Islet of Langerhans (tissue), 1 donor: ENCODE data around the gene RMI2.
"Not testable (repeated sequence)": the region's sequence is repeated elsewhere in the genome, so short reads cannot be mapped to it uniquely, and the experiment has no call there.

Source experiments
- FAIRE-seq: peaks from one replicate; lab custom pipeline; 2011; peaks lifted over from hg19 to GRCh38; lab: Jason Lieb, UNC

Gene RMI2

GRCh38 chr16:11355862-11356261, 10.6 kb downstream of the RMI2 start:
- FAIRE-seq: no peak

DNA sequence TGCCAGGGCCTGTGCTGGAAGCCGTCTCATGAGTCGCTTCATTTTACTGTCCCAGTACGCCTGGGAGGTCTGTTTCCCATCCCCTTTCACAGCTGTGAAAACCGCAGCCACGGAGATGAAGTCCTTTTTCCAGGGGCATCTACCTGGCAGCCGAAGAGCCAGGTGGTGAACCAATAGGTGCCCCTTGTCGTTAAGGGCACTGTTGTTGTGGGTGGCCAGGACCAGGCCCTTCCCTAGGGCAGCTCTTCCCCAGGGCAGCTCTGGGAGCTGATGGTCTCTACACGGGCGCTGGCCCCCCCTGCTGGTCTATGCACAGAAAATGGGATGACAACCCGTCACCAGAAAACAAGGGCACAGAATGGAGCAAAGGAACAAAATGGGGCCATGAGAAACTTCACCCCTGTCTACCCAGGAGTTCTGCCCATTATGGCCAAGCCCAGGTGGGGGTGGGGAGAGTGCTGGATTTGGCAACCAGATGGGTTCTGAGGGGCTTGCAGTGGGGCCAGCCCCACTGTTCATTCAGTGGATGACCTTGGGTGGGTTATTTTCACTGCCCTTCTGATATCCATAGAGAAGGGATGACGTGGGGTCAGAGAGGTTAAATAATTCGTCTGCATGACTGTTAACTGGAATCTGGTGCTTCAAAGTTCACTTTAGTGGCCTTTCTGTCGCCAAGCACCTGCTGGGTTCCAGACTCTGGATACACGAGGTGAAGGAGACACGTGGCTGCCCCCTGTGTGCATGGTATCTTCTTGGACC, 11.5 kb downstream of the RMI2 start:
- no peak for FAIRE-seq

GRCh38 chr16:11358531-11358930, 13.3 kb downstream of the RMI2 start:
- FAIRE-seq: no peak

DNA sequence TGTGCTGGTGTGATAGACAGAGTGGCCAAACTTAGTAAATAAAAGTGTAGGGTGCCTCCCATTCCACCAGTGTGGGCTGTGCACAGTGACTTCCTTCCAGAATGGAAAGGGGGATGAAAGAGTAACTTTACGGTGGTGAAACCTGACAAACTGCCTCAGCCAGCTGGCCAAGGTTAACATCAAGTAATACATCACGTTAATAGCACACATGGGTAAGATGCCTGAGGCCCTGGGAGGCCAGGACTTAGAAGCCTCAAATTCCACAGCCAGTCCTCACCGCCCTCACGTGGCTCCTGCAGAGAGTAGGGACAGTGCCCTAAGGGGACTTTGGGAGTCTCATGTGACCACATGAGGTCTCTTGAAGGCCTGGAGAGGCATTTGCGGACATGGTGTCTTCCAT, 14.1 kb downstream of the RMI2 start:
- FAIRE-seq: no peak

GRCh38 chr16:11360641-11361373, 15.5 kb downstream of the RMI2 start:
- no peak for FAIRE-seq

DNA sequence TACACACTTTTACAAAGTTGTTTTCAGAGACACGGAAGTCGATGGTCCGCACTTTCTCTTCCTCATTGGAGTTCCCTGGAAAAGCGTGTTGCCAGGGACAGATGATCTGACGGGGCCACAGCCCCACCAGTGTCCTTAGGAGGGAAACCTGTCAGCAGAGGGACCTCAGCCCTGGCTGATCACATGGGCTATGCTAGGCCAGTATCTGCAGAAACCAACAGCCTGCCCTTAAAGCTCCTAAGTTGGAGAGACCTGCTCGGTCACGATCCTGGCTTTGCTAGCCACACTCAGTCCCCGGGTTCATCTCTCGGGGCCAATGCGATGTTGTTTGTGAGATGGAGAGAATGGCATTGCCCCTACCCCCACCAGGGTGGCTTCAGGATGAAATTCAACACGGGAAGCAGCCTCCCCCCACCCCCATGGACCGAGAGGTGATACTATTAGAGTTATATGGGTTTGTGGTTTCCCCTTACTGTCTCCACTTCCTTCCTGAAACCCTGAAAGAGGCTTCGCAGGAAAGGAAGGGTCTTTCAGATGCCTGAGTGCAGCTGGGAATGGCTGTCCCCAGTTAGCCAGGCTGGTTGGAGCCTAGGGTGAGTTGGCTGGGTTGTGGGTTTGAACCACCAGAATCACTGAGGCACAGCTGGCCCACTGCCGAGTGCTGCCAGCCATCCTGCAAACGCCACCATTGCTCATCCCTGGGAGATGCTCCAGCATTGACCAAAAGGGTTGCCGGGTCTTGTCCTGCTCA, 16.6 kb downstream of the RMI2 start:
- no peak for FAIRE-seq

GRCh38 chr16:11363927-11364258, 18.6 kb downstream of the RMI2 start:
- no peak for FAIRE-seq

- FAIRE-seq: no peak
These were observed 22.2 kb downstream of the RMI2 start for GRCh38 chr16:11367483-11367906.

- FAIRE-seq: no peak
These were observed 25.0 kb downstream of the RMI2 start for GRCh38 chr16:11370084-11370931.

DNA sequence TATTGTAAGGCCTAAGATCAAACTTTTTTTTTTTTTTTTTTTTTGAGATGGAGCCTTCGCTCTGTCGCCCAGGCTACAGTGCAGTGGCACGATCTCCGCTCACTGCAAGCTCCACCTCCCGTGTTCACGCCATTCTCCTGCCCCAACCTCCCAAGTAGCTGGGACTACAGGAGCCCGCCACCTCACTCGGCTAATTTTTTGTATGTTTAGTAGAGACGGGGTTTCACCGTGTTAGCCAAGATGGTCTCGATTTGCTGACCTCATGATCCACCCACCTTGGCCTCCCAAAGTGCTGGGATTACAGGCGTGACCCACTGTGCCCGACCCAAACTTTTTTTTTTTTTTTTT, 25.6 kb downstream of the RMI2 start:
- not testable (repeated sequence) for FAIRE-seq

DNA sequence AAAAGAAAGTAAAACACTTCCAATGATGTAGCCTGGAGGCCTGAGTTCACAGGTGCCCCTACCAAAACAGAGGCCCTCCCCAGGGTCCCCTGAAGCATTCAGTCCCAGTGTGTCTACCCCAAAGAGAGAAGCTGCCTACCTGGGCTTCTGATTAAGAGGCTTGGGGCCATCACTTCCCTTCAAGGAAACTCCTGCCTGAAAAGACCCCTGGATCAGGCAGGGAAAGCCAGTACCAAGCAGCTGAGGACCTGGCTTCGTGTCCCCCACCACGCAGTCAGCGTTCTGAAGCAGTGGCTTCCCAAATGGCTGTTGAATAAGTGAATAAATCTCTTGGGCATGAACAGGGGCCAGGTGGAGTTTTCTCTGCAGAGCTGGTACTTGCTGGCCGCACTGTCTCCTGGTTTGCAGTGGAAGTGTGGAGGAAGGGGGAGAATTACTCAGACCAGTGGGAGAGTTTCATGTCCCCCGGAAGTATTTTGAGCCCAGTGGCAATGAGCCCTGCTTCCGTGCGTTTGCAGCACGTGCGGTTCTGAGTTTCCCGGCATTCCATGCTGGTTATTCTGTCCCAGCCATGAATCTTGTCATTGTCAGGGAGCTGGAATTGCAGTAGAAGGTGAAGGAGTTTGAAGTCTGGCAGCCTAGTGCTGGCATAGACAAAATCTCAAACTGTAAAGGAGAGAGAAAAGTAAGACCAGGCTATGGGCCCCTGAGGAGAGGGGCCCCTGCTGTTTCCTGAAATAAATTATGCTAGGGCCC, 27.0 kb downstream of the RMI2 start:
- FAIRE-seq: no peak

GRCh38 chr16:11372829-11373306, 27.6 kb downstream of the RMI2 start:
- FAIRE-seq: no peak

DNA sequence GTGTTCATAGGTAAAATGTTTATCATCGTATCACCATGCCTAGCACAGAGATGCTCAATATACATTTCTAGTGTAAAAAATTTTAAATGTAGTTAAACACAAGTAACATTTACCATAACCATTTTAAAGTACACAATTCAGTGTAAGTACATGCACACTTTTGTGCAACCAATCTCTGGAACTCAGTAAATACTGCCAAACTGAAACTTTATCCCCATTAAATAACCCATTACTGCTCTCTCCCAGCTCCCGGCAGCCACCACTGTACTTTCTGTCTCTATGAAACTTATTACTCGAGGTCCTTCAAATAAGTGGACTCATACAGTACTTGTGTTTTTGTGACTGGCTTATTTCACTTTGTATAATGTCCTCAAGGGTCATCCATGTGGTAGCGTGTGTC, 29.0 kb downstream of the RMI2 start:
- FAIRE-seq: no peak

- FAIRE-seq: no peak
These were observed 31.9 kb downstream of the RMI2 start for GRCh38 chr16:11377154-11377553.

GRCh38 chr16:11378951-11379350, 33.7 kb downstream of the RMI2 start:
- FAIRE-seq: not testable (repeated sequence)

DNA sequence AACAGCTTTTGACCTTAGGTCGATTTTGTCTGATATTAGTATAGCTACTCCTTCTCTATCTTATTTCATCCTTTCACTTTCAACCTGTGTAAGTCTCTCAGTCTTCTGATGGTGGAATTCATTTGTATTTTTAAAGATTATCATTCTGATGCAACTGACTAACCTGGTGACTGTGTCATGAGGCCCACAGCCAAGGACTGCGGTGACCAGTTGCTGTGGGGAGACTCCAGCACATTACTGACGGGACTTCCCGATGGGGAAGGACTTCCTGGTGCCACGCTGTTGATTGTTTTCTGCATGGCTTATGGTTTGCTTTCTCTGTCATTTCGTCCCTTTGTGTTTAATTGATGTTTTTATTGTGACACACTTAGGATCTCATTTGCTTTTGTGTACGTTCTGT, 34.2 kb downstream of the RMI2 start:
- FAIRE-seq: no peak

- FAIRE-seq: no peak
These were observed 35.6 kb downstream of the RMI2 start for GRCh38 chr16:11380836-11381235.

DNA sequence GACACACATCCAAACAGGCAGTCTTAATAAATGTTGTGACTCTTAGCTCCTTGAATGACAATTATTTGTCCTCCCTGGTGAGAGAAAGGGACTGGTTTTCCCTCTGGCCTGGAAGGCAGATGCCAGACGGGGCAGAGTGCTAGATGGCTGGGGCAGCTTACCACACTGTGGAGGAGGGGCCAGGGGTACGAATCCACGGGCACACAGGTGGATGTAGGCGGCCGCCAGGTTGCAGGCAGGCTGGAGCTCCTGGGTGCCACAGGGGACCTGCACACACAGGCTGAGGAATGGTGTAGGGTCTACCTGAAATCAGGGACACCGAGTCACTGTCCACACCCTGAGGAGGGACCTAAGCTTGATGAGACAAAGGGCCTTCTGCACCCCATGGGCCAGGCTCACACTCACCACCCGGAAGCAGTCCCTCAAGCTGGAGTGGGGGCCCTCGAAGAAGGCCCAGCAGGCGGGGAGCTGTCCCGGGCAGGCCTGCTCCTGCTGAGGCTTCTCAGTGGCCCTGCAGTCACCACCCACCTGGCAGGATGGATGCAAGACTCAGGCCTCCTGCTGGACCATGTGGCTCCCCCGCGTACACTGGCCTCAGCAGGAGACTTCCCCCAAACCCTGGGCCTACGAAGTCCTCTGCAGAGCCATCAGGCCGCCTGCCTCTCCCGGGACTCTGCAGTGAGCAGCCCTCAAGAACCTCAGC, 38.4 kb downstream of the RMI2 start:
- FAIRE-seq: no peak

- no peak for FAIRE-seq
These were observed 39.1 kb downstream of the RMI2 start for GRCh38 chr16:11384184-11384955.

- no peak for FAIRE-seq
These were observed 39.8 kb downstream of the RMI2 start for GRCh38 chr16:11384956-11385586.
